Trophoblast cell (in vitro differentiated cells and primary cell): Measurements from ENCODE around the gene MT1G.

Source experiments
- DNase-seq, 2 donors: peaks; one replicate each; pipeline ENCODE4 v3.0.0-alpha.2; 2016
- H2AFZ ChIP-seq: 2 replicates; pipeline ENCODE4 v1.6.1; 2013; ENCODE audit warnings: low read length, moderate library complexity, mild to moderate bottlenecking; ENCODE audit not compliant: insufficient read depth, poor library complexity
- H2AK5ac ChIP-seq: 2 replicates; pipeline ENCODE4 v1.6.1; 2013; ENCODE audit warnings: mild to moderate bottlenecking, low read length
- H2BK120ac ChIP-seq: 2 replicates; pipeline ENCODE4 v1.6.1; 2013; ENCODE audit warnings: low read length, mild to moderate bottlenecking, moderate library complexity; ENCODE audit not compliant: insufficient read depth, poor library complexity
- H2BK12ac ChIP-seq: 2 replicates; pipeline ENCODE4 v1.6.1; 2013; ENCODE audit warnings: mild to moderate bottlenecking, low read length, moderate library complexity
- H2BK5ac ChIP-seq: 2 replicates; pipeline ENCODE4 v1.6.1; 2013; ENCODE audit warnings: low read length, low read depth, moderate library complexity, mild to moderate bottlenecking; ENCODE audit not compliant: poor library complexity
- H3K14ac ChIP-seq: 2 replicates; pipeline ENCODE4 v1.6.1; 2013; ENCODE audit warnings: mild to moderate bottlenecking, low read length
- H3K18ac ChIP-seq: 2 replicates; pipeline ENCODE4 v1.6.1; 2013; ENCODE audit warnings: mild to moderate bottlenecking, low read length
- H3K23ac ChIP-seq: 2 replicates; pipeline ENCODE4 v1.6.1; 2013; ENCODE audit warnings: low read length
- H3K27ac ChIP-seq: 2 replicates; pipeline ENCODE4 v1.5.1; 2013; ENCODE audit warnings: low read depth, mild to moderate bottlenecking, inconsistent platforms, low read length, moderate library complexity
- H3K27me3 ChIP-seq: 2 replicates; pipeline ENCODE4 v1.6.1; 2013; ENCODE audit warnings: inconsistent platforms, mild to moderate bottlenecking, low read length, moderate library complexity; ENCODE audit not compliant: insufficient read depth
- H3K36me3 ChIP-seq, 2 experiments: 1 replicate in 1 of 2; 2 replicates in 1 of 2; pipeline ENCODE4 v1.6.1; 2013; ENCODE audit warnings: low read length in 2 of 2, mild to moderate bottlenecking in 2 of 2, moderate library complexity in 1 of 2; ENCODE audit not compliant: insufficient read depth in 2 of 2, control insufficient read depth in 1 of 2
- H3K4ac ChIP-seq: 2 replicates; pipeline ENCODE4 v1.6.1; 2013; ENCODE audit warnings: low read depth, mild to moderate bottlenecking, low read length, moderate library complexity
- H3K4me1 ChIP-seq, 2 experiments: 1 replicate in 1 of 2; 2 replicates in 1 of 2; pipeline ENCODE4 v1.6.1; 2013; ENCODE audit warnings: low read length in 2 of 2, mild to moderate bottlenecking in 2 of 2, moderate library complexity in 1 of 2; ENCODE audit not compliant: insufficient read depth in 2 of 2, control insufficient read depth in 1 of 2
- H3K4me2 ChIP-seq: 2 replicates; pipeline ENCODE4 v1.6.1; 2013; ENCODE audit warnings: inconsistent platforms, mild to moderate bottlenecking, low read length, moderate library complexity
- H3K4me3 ChIP-seq: 2 replicates; pipeline ENCODE4 v1.5.1; 2013; ENCODE audit warnings: mild to moderate bottlenecking, low read depth, low read length, inconsistent platforms
- H3K79me1 ChIP-seq: one replicate; pipeline ENCODE4 v1.6.1; 2013; ENCODE audit warnings: low read length
- H3K79me2 ChIP-seq: 2 replicates; pipeline ENCODE4 v1.6.1; 2013; ENCODE audit warnings: low read length, mild to moderate bottlenecking; ENCODE audit not compliant: control insufficient read depth, insufficient read depth, poor library complexity
- H3K9ac ChIP-seq: 2 replicates; pipeline ENCODE4 v1.6.1; 2013; ENCODE audit warnings: mild to moderate bottlenecking, low read length
- H3K9me3 ChIP-seq: 2 replicates; pipeline ENCODE4 v1.6.1; 2013; ENCODE audit warnings: low read depth, mild to moderate bottlenecking, control low read depth, inconsistent platforms, low read length; ENCODE audit not compliant: insufficient read depth
- H4K12ac ChIP-seq: 2 replicates; pipeline ENCODE4 v1.6.1; 2013; ENCODE audit warnings: low read depth, mild to moderate bottlenecking, low read length, moderate library complexity
- H4K8ac ChIP-seq: 2 replicates; pipeline ENCODE4 v1.6.1; 2013; ENCODE audit warnings: low read depth, mild to moderate bottlenecking, low read length, moderate library complexity
- H4K91ac ChIP-seq: one replicate; pipeline ENCODE4 v1.6.1; 2013; ENCODE audit warnings: low read depth, mild to moderate bottlenecking, low read length, moderate library complexity
- WGBS: extraction: QIAGEN DNeasy Blood & Tissue Kit; methylation state at CpG from one replicate; pipeline ENCODE4 v1.1.7; 2013; ENCODE audit warnings: missing lambda C conversion rate; ENCODE audit not compliant: insufficient read length, insufficient coverage; ENCODE audit errors: extremely low coverage; 5-methylcytosine and 5-hydroxymethylcytosine counted together

The MT1G gene

GRCh38 chr16:56681939-56682702 lies 14.3 kb upstream of the MT1G start, which contains the start of gene MT1X:
Gene MT1X, plus strand, starts transcription at chr16:56682470. Its CDS starts 71 bp downstream, at chr16:56682541.
- no peaks in the 10 kb centered on the region for H3K27me3 ChIP-seq

GRCh38 chr16:56679818-56680217 lies 12.0 kb upstream of the MT1G start:
- Histone ChIP-seq H3K79me2 (peaks cover 1% of the 10 kb centered on the region), H3K27me3 (peaks cover 18% of the 10 kb centered on the region), H3K23ac (no peak overlapping the region), H4K91ac (no peak overlapping the region), H4K12ac (no peak overlapping the region), H2BK120ac (no peak overlapping the region), H2BK12ac (no peak overlapping the region), H3K79me1 (peaks cover 8% of the 10 kb centered on the region), H4K8ac (no peak overlapping the region), H3K18ac (no peak overlapping the region), H3K9ac (no peak overlapping the region), H3K27ac (no peak overlapping the region), H3K4me3 (no peak overlapping the region), H2AK5ac (no peak overlapping the region), H3K14ac (no peak overlapping the region), H2AFZ (no peak overlapping the region), H2BK5ac (no peak overlapping the region), H3K4ac (no peak overlapping the region), H3K4me2 (no peak overlapping the region), H3K4me1 (peaks cover 4 to 10% of the 10 kb centered on the region in 2 experiments), H3K36me3 (no peaks in the 10 kb centered on the region), H3K9me3 (peaks cover 1% of the 10 kb centered on the region)
- no CpG with 5 or more reads among the region's 6 CpGs for WGBS
- DNase-seq: no peak

More at GRCh38 chr16:56681939-56682702, 14.3 kb upstream of the MT1G start, which contains the start of gene MT1X:
- H3K14ac ChIP-seq: peak within 1 kb of the TSS; percentile 72
- H3K27ac ChIP-seq: no peak within 1 kb of the TSS
- peaks cover 1% of the 10 kb centered on the region for H3K9me3 ChIP-seq
- peak within 1 kb of the TSS; percentile 29 for H2BK120ac ChIP-seq
- peaks cover 8% of the 10 kb centered on the region for H3K79me1 ChIP-seq
- peak within 1 kb of the TSS; percentile 77 for H3K9ac ChIP-seq
- peaks cover 4 to 10% of the 10 kb centered on the region in 2 experiments for H3K4me1 ChIP-seq
- no peak within 1 kb of the TSS for H3K23ac ChIP-seq
- DNase-seq: peak; percentile 93 to 95
- peak within 1 kb of the TSS; percentile 87 for H3K4me2 ChIP-seq
- peak within 1 kb of the TSS; percentile 36 for H4K91ac ChIP-seq
- H2BK5ac ChIP-seq: no peak within 1 kb of the TSS
- H2BK12ac ChIP-seq: no peak within 1 kb of the TSS
- WGBS: no CpG with 5 or more reads among the region's 49 CpGs
- peak within 1 kb of the TSS; percentile 73 for H3K4me3 ChIP-seq
- H4K8ac ChIP-seq: peak within 1 kb of the TSS; percentile 79
- H3K36me3 ChIP-seq: no peaks in the 10 kb centered on the region
- no peak within 1 kb of the TSS for H2AK5ac ChIP-seq
- peaks cover 1% of the 10 kb centered on the region for H3K79me2 ChIP-seq
- peak within 1 kb of the TSS; percentile 63 for H3K18ac ChIP-seq
- H3K4ac ChIP-seq: peak within 1 kb of the TSS; percentile 6
- H4K12ac ChIP-seq: peak within 1 kb of the TSS; percentile 73
- peak within 1 kb of the TSS; percentile 85 for H2AFZ ChIP-seq

GRCh38 chr16:56679078-56679730 lies 11.3 kb upstream of the MT1G start:
- Histone ChIP-seq H3K4ac (no peak overlapping the region), H2BK120ac (no peak overlapping the region), H3K79me1 (peaks cover 8% of the 10 kb centered on the region), H3K79me2 (peaks cover 1% of the 10 kb centered on the region), H2AK5ac (no peak overlapping the region), H3K4me2 (no peak overlapping the region), H4K8ac (no peak overlapping the region), H3K9ac (no peak overlapping the region), H2BK12ac (no peak overlapping the region), H3K9me3 (peaks cover 1% of the 10 kb centered on the region), H2BK5ac (no peak overlapping the region), H3K4me3 (no peak overlapping the region), H4K91ac (no peak overlapping the region), H3K27ac (no peak overlapping the region), H3K23ac (no peak overlapping the region), H3K36me3 (no peaks in the 10 kb centered on the region), H3K27me3 (peaks cover 18% of the 10 kb centered on the region), H3K14ac (no peak overlapping the region), H3K18ac (no peak overlapping the region), H3K4me1 (peaks cover 4 to 10% of the 10 kb centered on the region in 2 experiments), H4K12ac (no peak overlapping the region), H2AFZ (no peak overlapping the region)
- WGBS: no CpG with 5 or more reads among the region's 3 CpGs
- DNase-seq: no peak

- no peak overlapping the region for H3K4ac ChIP-seq
- H2BK12ac ChIP-seq: no peak overlapping the region
- H4K12ac ChIP-seq: no peak overlapping the region
- no peak overlapping the region for H3K9ac ChIP-seq
- no peak overlapping the region for H3K23ac ChIP-seq
- H2AFZ ChIP-seq: no peak overlapping the region
- H4K91ac ChIP-seq: no peak overlapping the region
- no peak overlapping the region for H3K4me3 ChIP-seq
- no peak overlapping the region for H2BK120ac ChIP-seq
- no peak overlapping the region for H3K27ac ChIP-seq
- DNase-seq: no peak
- no peak overlapping the region for H4K8ac ChIP-seq
- WGBS: no CpG with 5 or more reads among the region's 3 CpGs
- H3K36me3 ChIP-seq: peaks cover 0 to 2% of the 10 kb centered on the region in 2 experiments
- H3K9me3 ChIP-seq: no peaks in the 10 kb centered on the region
- no peak overlapping the region for H3K14ac ChIP-seq
- H3K79me1 ChIP-seq: peaks cover 6% of the 10 kb centered on the region
- H3K4me1 ChIP-seq: peaks cover 1 to 6% of the 10 kb centered on the region in 2 experiments
- no peak overlapping the region for H3K18ac ChIP-seq
- peaks cover 22% of the 10 kb centered on the region for H3K27me3 ChIP-seq
- H2BK5ac ChIP-seq: no peak overlapping the region
- no peak overlapping the region for H2AK5ac ChIP-seq
- no peak overlapping the region for H3K4me2 ChIP-seq
- H3K79me2 ChIP-seq: peaks cover 1% of the 10 kb centered on the region
These were observed 9.6 kb upstream of the MT1G start for GRCh38 chr16:56677474-56677873.
